Posterior vena cava (tissue), 2 donors: ENCODE data around the gene TACSTD2. TPM values are rescaled to one million over a fixed set of nuclear protein-coding genes. Genes with fewer than 3 reads are reported as not detected.
"Not testable (repeated sequence)": the region's sequence is repeated elsewhere in the genome, so short reads cannot be mapped to it uniquely, and the experiment has no call there.

ENCODE experiments used
- DNase-seq: peaks from one replicate; pipeline ENCODE4 v3.0.0-alpha.2; 2020; ENCODE audit warnings: low spot score
- intact Hi-C, 2 donors: fragments of 100-400 bp; cut with DNase I; formaldehyde crosslinking; loops; one replicate each; pipeline versions ENCODE4 v1.14.1 to v1.14.2; 2022 to 2023
- total RNA-seq, 2 donors: library from RNA; stranded (reverse); fragmentation: NEBNext Ultra II Directional; extraction: Animal tissue kit (Norgen Biotek cat#: 25700); gene quantifications; one replicate each; pipeline ENCODE4 v1.2.1, GENCODE V29; 2021
- donor health status: DM: yes; HTN: yes; CAD: no.
- donor health status: DM: yes; HTN: yes; CAD: no.

TACSTD2 gene
- total RNA-seq, 2 donors from 2014 or later: 5.6 to 19.1 TPM

- intact Hi-C loops, DNase-seq: not testable (repeated sequence)
These were observed 45.2 kb downstream of the TACSTD2 start for GRCh38 chr1:58531842-58532241.

- intact Hi-C loops: no loop called here
- no peak for DNase-seq
These were observed 47.8 kb downstream of the TACSTD2 start for GRCh38 chr1:58529284-58529683.

- intact Hi-C loops: no loop called here
- no peak for DNase-seq
These were observed 48.5 kb downstream of the TACSTD2 start for GRCh38 chr1:58528518-58528917.

Other genes with a start within 250 kb of the TACSTD2 start
- gene OMA1, start 30.5 kb downstream of the TACSTD2 start, total RNA-seq: 10 to 100 TPM; 14.1 to 27.2 TPM
- gene MYSM1, start 122.8 kb upstream of the TACSTD2 start, total RNA-seq: 10 to 100 TPM; 29.6 to 29.9 TPM
- 100 to 1,000 TPM; 120 to 219 TPM for gene JUN, start 206.8 kb upstream of the TACSTD2 start, total RNA-seq